Loucy (cell line): ENCODE measurements around the gene TRAF3IP3.
A peak's percentile ranks its signal among the peaks of the same experiment; 100 is the strongest.
"Not testable (repeated sequence)": the region's sequence is repeated elsewhere in the genome, so short reads cannot be mapped to it uniquely, and the experiment has no call there.

Source experiments
- H2AFZ ChIP-seq: fragments of 200-600 bp; sonication (generic); 2 replicates; pipeline ENCODE4 v1.6.0; 2016; ENCODE audit warnings: antibody characterized with exemption, mild to moderate bottlenecking, low read length, moderate library complexity
- H3F3A ChIP-seq: fragments of 200-600 bp; 2 replicates; pipeline ENCODE4 v1.6.0; 2016; ENCODE audit warnings: antibody characterized with exemption, low read depth, mild to moderate bottlenecking
- H3K27me3 ChIP-seq: fragments of 200-600 bp; sonication (generic); 2 replicates; pipeline ENCODE4 v1.6.1; 2014; ENCODE audit warnings: low read length, mild to moderate bottlenecking; ENCODE audit not compliant: insufficient read depth, poor library complexity, severe bottlenecking
- H3K36me3 ChIP-seq: fragments of 200-600 bp; sonication (generic); 2 replicates; pipeline ENCODE4 v1.6.1; 2016; ENCODE audit warnings: low read length; ENCODE audit not compliant: insufficient read depth
- H3K4me1 ChIP-seq: fragments of 200-600 bp; sonication (generic); 2 replicates; pipeline ENCODE4 v1.5.1; 2014; ENCODE audit warnings: low read length, mild to moderate bottlenecking; ENCODE audit not compliant: insufficient read depth, poor library complexity, severe bottlenecking
- H3K4me2 ChIP-seq: fragments of 200-600 bp; sonication (generic); 2 replicates; pipeline ENCODE4 v1.6.0; 2014; ENCODE audit warnings: antibody characterized with exemption, low read length, low read depth, mild to moderate bottlenecking; ENCODE audit not compliant: poor library complexity, severe bottlenecking
- H3K4me3 ChIP-seq: fragments of 200-600 bp; sonication (generic); 2 replicates; pipeline ENCODE4 v1.5.1; 2014; ENCODE audit warnings: low read length, mild to moderate bottlenecking, mixed read lengths; ENCODE audit not compliant: poor library complexity, severe bottlenecking
- H3K79me2 ChIP-seq: fragments of 200-600 bp; sonication (generic); 2 replicates; pipeline ENCODE4 v1.6.1; 2014; ENCODE audit warnings: low read length; ENCODE audit not compliant: insufficient read depth
- H3K9ac ChIP-seq: fragments of 200-600 bp; sonication (generic); 2 replicates; pipeline ENCODE4 v1.6.0; 2014; ENCODE audit warnings: mild to moderate bottlenecking, low read depth, low read length, moderate library complexity; ENCODE audit not compliant: poor library complexity, severe bottlenecking
- H3K9me2 ChIP-seq: fragments of 200-600 bp; sonication (generic); replicated peaks from 2 replicates; pipeline ENCODE4 v1.6.1; 2016; ENCODE audit warnings: low read depth, low read length, mixed read lengths
- H3K9me3 ChIP-seq: fragments of 200-600 bp; sonication (generic); 2 replicates; pipeline ENCODE4 v1.6.1; 2014; ENCODE audit warnings: mild to moderate bottlenecking, antibody characterized with exemption, low read length, low read depth; ENCODE audit not compliant: insufficient read depth
- H4K20me1 ChIP-seq: fragments of 200-600 bp; sonication (generic); 2 replicates; pipeline ENCODE4 v1.6.0; 2014; ENCODE audit warnings: antibody characterized with exemption, low read length, mild to moderate bottlenecking; ENCODE audit not compliant: insufficient read depth, poor library complexity, severe bottlenecking
- EZH2phosphoT487 ChIP-seq: fragments of 200-600 bp; IDR thresholded peaks from 2 replicates; pipeline ENCODE4 v1.6.1; 2018; ENCODE audit warnings: antibody characterized with exemption, mild to moderate bottlenecking, moderate library complexity, borderline replicate concordance
- TF ChIP-seq, protein P1 (sequence below): fragments of 200-600 bp; sonication (generic); conservative IDR thresholded peaks from 2 replicates; pipeline ENCODE4 v1.5.1; 2014; ENCODE audit warnings: mild to moderate bottlenecking, antibody characterized with exemption, low read length

Gene TRAF3IP3

DNA sequence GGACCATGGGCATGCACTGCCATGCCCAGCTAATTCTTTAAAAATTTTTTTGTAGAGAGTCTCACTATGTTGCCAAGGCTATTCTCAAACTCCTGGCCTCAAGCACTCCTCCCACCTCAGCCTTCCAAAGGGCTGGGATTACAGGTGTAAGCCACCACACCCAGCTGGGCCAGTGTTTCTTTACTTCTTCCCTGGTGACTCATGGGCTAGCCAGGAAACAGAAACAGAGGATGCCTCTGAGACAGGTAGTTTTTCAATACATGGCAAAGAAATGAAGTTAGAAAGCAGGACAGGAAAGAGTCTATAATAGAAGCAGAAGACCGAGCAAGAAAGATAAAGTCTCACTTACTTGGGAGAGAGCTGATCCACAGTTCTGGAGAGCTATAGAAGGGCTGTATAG lies 36.1 kb downstream of the TRAF3IP3 start:
- H3K79me2 ChIP-seq = no peaks in the 10 kb centered on the region
- peaks cover 89% of the 10 kb centered on the region for H3K27me3 ChIP-seq
- H4K20me1 ChIP-seq = no peaks in the 10 kb centered on the region
- no peaks in the 10 kb centered on the region for H3K9me3 ChIP-seq
- no peak overlapping the region for H3K9ac ChIP-seq
- no peak overlapping the region for H3K4me3 ChIP-seq
- H3F3A ChIP-seq = no peaks in the 10 kb centered on the region
- TF ChIP-seq, protein P1, sequence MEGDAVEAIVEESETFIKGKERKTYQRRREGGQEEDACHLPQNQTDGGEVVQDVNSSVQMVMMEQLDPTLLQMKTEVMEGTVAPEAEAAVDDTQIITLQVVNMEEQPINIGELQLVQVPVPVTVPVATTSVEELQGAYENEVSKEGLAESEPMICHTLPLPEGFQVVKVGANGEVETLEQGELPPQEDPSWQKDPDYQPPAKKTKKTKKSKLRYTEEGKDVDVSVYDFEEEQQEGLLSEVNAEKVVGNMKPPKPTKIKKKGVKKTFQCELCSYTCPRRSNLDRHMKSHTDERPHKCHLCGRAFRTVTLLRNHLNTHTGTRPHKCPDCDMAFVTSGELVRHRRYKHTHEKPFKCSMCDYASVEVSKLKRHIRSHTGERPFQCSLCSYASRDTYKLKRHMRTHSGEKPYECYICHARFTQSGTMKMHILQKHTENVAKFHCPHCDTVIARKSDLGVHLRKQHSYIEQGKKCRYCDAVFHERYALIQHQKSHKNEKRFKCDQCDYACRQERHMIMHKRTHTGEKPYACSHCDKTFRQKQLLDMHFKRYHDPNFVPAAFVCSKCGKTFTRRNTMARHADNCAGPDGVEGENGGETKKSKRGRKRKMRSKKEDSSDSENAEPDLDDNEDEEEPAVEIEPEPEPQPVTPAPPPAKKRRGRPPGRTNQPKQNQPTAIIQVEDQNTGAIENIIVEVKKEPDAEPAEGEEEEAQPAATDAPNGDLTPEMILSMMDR = no peak
- TF ChIP-seq EZH2phosphoT487 = no peak
- no peaks in the 10 kb centered on the region for H3K36me3 ChIP-seq
- no peak overlapping the region for H3K4me2 ChIP-seq
- H3K4me1 ChIP-seq = no peaks in the 10 kb centered on the region
- no peaks in the 10 kb centered on the region for H3K9me2 ChIP-seq
- H2AFZ ChIP-seq = no peak overlapping the region

- H3K79me2 ChIP-seq, H4K20me1 ChIP-seq, H3K9me3 ChIP-seq, H3K9me2 ChIP-seq, H2AFZ ChIP-seq, H3K4me3 ChIP-seq, H3F3A ChIP-seq, H3K4me1 ChIP-seq, H3K36me3 ChIP-seq, H3K9ac ChIP-seq, H3K4me2 ChIP-seq: not testable (repeated sequence)
- H3K27me3 ChIP-seq = peaks cover 71% of the 10 kb centered on the region
Measured at GRCh38 chr1:209793711-209794110, 37.9 kb downstream of the TRAF3IP3 start.

DNA sequence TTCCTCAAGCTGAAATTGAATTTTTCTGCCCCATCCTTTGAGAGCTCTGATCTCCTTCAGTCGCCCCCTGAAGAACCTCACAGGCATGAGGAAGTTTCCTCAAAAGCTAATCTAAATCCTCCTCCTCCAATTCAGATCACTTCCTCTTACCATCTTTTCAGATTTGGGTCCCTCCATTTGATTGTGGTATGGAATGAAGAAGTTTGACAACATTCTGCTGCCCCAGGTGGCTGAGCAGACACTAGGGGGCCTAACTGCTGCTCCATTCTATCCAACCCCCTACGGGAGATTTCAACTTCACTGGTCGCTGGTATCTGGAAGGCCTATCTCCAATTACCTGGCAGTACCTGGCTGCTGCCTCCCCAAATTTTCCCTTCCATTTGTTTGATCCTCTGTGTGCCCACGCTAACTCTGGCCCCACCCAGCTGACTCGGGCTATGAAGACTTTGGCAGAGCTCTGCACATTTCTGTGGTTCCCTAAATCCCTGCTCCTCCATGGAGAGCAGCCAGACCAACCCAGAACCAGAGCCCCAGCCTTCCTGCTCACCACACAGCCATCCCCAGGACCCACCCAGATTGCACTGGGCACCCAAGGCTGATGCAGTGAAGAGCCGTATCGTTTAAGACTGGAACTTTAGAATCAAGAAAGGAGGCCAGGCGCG lies 42.3 kb downstream of the TRAF3IP3 start:
- no peaks in the 10 kb centered on the region for H3K79me2 ChIP-seq
- no peak for TF ChIP-seq EZH2phosphoT487
- TF ChIP-seq, protein P1 = peak; percentile 57
- H3K9me2 ChIP-seq = no peaks in the 10 kb centered on the region
- no peak overlapping the region for H3K4me2 ChIP-seq
- H3K36me3 ChIP-seq = no peaks in the 10 kb centered on the region
- H3K27me3 ChIP-seq = peaks cover 55% of the 10 kb centered on the region
- H3K4me1 ChIP-seq = no peaks in the 10 kb centered on the region
- H3F3A ChIP-seq = no peaks in the 10 kb centered on the region
- no peak overlapping the region for H3K4me3 ChIP-seq
- H3K9me3 ChIP-seq = no peaks in the 10 kb centered on the region
- no peak overlapping the region for H2AFZ ChIP-seq
- H3K9ac ChIP-seq = no peak overlapping the region
- H4K20me1 ChIP-seq = no peaks in the 10 kb centered on the region
